LHCN-M2 (cell line): ENCODE data around the gene GPN2. TPM values are rescaled to one million over a fixed set of nuclear protein-coding genes. Genes with fewer than 3 reads are reported as not detected.
A peak's percentile ranks its signal among the peaks of the same experiment; 100 is the strongest.
"Not testable (repeated sequence)": the region's sequence is repeated elsewhere in the genome, so short reads cannot be mapped to it uniquely, and the experiment has no call there.

Experiments
- DNase-seq: peaks from one replicate; pipeline ENCODE4 v3.0.0-alpha.2; 2012; ENCODE audit warnings: low read depth
- total RNA-seq: library from RNA; depleted of rRNA; stranded (reverse); fragments of >200 nt; gene quantifications from 2 replicates; pipeline ENCODE4 v1.2.3, GENCODE V29; 2014

Gene GPN2
- total RNA-seq, 1 experiment from 2014 or later = 12.2 TPM

DNA sequence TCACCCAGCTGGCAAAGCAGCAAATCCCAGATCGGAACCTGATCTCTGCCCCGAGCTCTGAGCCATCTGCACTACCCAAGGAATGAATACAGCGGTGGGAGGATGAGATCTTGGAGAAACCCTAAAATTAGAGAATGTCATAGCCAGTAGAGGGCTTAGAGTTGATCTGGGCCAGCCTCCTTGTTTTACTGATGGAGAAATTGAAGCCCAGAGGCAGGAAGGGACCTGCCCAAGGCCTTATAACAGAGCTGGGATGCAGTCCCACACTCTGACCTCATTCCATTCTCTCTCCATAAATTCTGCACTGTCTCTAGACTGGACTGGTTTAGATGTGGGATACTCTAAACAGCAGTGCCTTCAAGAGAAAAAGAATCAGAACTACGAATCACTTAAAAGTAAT, 31.9 kb downstream of the GPN2 start:
- DNase-seq = no peak

DNA sequence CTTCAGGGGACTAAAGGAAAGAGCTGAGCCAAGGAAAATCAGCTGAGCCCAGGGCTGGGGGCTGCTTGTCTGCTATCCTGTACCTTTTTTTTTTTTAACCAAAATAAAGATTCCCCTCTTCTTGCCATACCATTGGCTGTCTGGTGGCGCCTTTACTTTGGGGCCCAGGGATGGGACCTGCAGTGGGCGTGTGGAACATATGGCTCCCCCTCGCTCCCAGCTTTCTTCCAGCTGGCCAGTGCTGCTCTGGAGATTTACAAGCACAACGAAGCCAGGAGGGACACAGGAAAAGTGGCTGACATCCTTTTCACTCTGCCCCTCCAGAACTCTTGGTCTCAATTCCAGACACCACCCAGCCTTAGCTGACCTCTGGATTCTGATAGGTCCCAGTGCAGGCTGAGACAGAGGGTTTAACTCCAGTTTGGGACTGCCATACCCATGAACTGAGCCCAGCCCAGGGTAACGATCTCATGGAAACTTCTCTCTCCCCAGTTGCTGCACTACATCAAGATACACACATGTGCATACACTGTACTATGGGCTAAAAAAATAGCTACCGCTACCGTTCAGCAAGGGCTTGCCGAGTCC, 32.5 kb downstream of the GPN2 start:
- no peak for DNase-seq

DNA sequence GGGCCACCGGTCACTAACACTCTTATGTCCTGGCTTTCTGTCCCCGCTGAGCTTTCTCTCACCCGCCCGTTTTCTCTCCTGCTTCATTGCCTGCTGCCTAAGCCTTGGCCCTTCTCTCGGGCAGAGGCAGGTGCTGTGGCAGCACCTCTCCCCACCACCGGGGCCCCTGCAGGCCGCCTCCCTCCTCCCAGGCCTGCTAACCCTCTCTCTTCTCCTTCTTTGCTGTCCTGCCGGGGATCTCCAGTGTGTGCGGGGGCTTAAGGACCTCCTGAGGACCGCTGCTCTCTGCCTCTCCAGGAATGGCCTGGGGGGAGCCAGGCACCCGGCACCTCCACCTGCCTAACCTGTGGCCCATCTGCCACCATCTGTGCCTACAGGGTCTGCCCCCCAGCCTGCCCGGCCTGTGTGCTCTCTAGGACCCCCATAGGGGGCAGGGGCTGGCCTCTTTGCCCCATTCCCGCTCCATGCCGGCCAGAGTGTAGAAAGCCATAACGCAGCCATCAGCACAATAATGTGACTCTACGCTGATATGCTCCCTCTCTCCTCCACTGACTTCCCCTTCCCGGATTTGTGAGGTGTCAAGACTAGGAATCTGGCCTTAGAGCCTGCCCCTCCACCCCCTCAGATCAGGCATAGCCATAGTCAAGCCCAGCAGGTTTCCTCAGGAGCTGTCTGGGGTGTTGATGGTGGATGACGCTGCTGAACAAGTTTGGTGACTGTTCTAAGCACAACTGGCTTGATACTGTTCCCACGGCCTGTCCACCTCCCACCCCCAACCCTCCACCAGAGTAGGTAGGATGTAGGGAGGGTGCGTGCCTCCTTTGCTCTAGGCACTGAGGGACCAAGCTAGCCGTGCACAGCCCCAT, 33.2 kb downstream of the GPN2 start:
- no peak for DNase-seq

GRCh38 chr1:26856181-26856580, 33.9 kb downstream of the GPN2 start:
- DNase-seq = no peak

DNA sequence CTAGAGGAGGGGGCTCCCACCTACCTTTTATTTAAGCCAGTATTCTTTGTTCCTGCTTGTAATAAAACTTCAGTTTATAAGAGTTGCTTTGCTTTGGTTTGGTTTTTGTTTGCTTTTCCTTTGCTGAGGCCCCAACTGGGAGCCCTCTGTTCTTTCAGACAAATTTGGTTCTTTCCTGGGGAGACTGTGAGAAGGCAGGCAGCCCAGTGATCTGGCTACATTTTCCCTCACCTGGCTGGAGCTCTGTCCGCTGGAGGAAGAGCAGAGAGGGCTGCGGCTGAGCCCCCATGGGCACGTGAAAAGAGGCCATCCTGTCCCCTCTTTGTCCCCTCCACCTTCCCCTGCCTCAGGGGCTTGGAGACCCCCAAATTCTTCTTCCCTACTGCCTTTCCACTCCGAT, 34.4 kb downstream of the GPN2 start:
- no peak for DNase-seq

DNA sequence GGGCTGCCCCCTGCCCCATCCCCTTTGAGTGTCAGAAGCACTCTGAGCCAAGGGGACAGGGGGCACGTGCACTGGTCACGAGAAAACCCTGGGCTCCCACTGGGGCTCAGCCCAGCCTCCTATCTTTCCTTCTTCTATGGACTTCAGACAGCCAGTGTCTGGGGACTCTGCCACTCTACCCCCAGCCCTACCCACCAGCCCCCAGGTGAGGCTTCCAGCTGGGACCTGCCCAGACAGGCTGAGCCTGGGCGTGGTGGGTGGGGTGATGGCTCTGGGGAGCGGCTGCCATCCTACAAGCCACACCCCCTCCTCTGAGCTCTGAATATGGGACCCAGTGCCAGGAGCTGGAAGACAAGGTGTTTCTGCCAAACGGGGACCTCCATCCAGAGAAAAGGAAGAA, 35.2 kb downstream of the GPN2 start:
- no peak for DNase-seq

DNA sequence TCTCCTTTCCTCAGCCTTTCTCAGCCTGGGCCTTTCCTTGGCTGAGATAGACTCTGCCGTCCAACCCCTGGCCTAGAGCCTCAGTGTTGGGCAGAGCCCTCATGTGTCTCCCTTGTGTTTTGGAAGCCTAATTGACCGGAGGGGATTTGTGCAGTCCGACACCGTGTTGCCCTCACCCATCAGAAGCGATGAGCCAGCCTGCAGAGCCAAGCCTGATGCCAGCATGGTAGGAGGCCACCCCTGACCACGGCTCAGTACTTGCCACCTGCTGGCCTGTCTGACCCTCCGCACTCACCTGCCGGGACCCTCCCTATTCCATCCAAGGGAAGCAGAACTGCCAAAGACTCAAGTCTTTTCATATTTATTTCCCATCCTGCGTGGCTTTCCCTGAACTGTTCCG, 36.5 kb downstream of the GPN2 start:
- no peak for DNase-seq

DNA sequence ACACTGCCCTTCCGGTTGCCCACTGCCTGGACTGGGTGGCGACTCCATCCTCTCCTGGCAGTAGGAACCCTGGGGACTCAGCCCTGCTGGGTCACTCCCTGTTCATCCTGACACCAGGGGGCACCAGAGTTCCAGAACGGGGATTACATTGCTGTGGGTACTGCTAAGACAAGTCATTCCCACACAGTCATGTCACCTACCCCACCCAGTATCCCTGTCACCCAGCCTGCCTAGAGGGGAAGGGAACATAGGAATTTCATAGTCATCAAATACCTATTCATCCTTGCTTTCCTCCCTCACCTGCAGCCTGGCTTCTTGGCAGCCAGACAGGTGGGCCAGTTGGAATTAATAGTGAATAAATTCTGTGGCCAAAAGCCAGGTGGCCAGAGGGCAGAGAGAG, 36.9 kb downstream of the GPN2 start:
- DNase-seq = peak; percentile 79

DNA sequence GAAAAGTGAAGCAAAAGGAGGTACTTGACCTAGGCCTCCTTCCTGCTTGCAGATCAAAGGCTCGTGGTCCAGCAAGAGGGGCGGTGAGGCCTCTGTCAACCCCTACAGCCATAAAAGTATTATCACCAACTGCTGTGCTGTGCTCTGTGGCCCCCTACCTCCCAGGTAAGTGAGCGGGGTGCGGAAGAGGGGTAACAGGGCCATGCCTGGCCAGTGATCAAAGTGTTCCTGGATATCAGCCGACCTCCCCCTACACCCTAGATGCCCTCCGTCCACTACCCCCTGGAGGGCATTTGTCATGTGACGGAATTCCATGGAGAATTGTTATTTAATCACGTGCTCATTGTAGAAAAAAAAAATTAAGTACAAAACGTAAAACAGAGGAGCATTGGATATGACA, 37.4 kb downstream of the GPN2 start:
- no peak for DNase-seq

- no peak for DNase-seq
Observed at GRCh38 chr1:26851106-26851684, 38.9 kb downstream of the GPN2 start.

- peak; percentile 92 for DNase-seq
Observed at GRCh38 chr1:26848941-26849774, 40.9 kb downstream of the GPN2 start.

GRCh38 chr1:26848499-26848898, 41.6 kb downstream of the GPN2 start:
- no peak for DNase-seq

DNA sequence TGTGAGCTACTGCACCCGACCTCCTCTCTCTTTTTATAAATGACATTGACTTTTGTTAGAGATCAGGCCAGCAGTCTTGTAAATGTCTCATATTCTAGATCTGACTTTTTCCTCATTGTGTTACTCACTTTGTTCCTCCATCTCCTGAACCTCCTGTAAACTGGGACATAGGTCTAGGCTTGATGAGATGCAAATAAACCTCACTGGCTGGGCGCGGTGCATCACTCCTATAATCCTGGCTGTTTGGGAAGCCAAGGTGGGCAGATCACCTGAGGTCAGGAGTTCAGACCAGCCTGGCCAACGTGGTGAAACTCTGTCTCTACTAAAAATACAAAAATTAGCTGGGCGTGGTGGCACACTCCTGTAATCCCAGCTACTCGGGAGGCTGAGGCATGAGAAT, 42.3 kb downstream of the GPN2 start:
- not testable (repeated sequence) for DNase-seq

DNA sequence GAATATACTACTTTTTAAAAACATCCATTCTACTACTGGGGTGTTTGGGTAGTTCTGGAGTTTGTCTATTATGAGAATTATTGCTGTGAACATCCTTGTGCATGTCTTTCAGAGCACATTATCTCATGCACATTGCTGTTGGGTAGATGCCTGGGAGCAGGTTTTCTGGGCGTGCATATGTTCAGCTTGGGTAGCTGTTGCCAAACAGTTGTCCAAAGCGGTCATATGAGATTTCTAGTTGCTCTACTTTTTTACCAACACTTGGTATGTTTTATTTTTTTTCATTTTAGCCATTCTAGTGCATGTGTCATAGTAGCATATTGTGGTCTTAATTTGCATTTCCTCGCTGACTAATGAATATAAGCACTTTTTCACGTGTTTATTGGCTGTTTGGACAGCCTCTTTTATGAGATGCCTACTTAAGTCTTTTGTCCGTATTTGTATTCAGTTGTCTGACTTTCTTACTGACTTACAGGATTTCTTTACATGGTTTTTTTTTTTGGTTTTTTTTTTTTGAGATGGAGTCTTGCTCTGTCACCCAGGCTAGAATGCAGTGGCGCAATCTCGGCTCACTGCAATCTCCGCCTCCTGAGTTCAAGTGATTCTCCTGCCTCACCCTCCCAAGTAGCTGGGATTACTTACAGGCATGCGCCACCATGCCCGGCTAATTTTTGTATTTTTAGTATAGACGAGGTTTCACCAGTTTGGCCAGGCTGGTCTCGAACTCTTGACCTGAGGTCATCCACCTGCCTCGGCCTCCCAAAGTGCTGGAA, 45.5 kb downstream of the GPN2 start:
- DNase-seq = no peak

DNA sequence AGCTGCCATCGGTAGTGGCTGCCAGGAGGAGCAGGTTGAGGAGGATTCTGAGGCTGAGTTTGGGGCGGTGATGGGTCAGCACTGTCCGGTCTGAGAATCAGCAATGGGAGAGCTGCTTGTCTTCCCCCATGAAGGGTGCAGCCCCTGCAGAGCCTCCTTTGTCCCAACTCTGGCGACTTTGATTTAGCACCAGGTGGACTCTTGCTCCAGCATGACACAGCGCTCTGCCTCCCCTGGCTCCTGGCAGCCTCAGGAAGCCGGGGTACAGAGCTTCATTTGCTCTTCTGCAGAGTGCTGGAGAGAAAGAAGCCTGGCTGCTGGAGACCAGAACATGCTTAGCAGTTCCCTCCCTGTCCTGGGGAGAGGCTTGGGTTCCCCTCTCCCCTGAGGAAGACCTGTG, 50.3 kb downstream of the GPN2 start:
- no peak for DNase-seq

GRCh38 chr1:26839339-26839722, 50.8 kb downstream of the GPN2 start:
- no peak for DNase-seq

- no peak for DNase-seq
Observed at GRCh38 chr1:26838474-26839338, 51.4 kb downstream of the GPN2 start.

- DNase-seq = not testable (repeated sequence)
Observed at GRCh38 chr1:26837665-26838064, 52.4 kb downstream of the GPN2 start.

DNA sequence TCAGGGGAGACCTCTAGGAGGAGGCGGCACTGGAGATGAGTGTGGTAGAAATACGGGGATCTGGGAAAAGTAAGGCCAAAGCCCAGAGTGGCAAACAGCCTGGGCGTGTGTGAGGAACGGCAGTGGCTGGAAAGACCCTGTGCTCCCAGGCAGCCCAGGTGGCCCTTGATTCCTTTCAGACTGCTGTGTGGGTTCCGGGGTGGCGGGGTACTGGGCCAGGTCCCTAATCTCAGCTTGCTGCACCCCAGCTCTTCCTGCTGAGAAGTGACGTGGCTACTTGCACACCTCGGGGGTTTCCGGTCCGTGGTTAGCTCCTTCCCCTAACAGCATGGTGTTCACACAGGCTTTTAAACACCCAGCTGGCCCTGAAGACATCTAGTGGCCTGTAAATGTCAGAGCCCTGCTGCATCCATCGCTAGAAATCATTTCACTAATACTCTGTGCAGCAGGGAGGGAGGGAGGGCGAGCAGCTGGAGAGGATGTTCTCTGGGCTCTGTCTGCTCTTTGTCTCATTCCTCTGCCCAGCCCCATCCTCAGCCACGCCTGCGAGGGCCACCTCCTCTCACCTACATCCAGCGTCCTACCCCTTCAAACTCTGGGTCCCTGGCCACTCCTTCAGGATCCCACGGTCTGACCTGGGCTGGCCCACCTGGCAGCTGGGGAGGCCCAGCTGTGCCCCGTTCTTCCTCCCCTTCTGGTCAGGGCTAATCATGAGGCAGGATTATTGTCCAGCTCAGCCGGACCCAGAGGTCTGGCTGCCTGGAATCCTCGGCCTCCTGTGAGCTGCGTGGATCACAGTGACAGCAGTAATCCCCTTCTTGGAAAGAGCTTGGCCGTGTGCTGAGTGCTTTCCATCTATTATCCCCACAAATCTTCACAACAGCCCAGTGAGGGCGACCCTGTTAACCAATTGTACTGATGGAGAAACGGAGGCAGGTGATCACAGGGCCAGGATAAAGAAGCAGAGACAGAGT, 56.4 kb downstream of the GPN2 start:
- no peak for DNase-seq
